SK-N-MC (cell line): Measurements from ENCODE around the gene RNF166.

Experiments used
- EZH2 ChIP-seq: fragments of 200-600 bp; sonication (generic); IDR thresholded peaks from one replicate; pipeline ENCODE4 v1.6.1; 2017; ENCODE audit warnings: antibody characterized with exemption
- FOXP2 ChIP-seq: optimal IDR thresholded peaks from 2 replicates; pipeline ENCODE3; 2011; ENCODE audit warnings: mild to moderate bottlenecking, moderate library complexity; ENCODE audit not compliant: insufficient read depth; ENCODE audit errors: extremely low read length, control extremely low read depth
- POLR2AphosphoS5 ChIP-seq: IDR thresholded peaks from 2 replicates; pipeline ENCODE4 v1.6.1; 2012; ENCODE audit warnings: mild to moderate bottlenecking, low read depth, low read length, borderline replicate concordance

DNA sequence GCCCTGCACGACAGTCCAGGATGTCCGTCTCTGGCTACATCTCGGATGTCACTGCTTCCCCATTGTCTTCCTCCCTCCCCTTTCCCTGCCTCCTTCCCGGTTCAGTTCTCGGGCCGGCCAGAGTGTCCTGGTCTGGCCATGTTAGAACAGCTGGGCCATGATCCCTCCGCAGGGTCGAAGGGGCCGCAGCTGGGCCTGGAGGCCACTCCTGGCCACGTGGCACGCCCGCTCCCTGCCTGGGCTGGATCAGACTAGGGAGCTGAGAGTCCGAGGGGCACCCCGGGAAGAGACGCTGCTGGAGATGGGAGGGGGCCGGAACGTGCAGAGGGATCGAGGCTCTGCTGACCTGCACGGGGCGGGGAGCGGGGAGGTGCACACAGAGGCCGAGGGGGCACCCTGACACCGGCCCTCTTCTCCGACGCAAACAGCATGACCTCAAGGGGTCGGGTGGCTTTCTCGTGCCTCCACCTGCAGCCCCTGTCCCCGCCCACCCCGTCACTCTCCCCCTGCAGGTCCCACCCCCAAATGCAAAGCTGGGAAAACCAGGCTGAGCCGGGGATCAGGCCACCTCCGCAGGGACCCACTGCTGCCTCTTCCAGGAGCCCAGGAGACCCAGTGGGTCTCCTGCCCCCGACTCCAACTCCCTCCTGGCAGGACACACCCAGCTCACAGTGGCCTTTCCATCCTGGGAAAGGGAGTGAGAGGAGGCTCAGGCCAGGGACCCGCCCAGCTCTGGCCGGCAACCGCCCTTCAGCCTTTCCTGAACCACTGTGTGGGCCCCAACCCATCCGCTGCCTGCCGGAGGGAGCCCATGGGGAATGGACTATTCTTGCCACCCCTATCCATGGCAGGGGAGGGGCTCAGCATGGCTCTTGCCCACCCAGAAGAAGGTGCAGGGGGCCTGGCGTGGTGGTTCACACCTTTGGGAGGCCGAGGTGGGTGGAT is 38.6 kb upstream of the RNF166 start:
- no peak for TF ChIP-seq POLR2AphosphoS5
- no peak for TF ChIP-seq EZH2
- TF ChIP-seq FOXP2: no peak
